Right ventricle myocardium inferior (tissue), 1 donor: ENCODE measurements around the gene PTRH1. TPM values are rescaled to one million over a fixed set of nuclear protein-coding genes. Genes with fewer than 3 reads are reported as not detected.
A peak's percentile ranks its signal among the peaks of the same experiment; 100 is the strongest.

ENCODE experiments used
- ATAC-seq: fragments of 200-7000 bp; cut with Tn5 transposase; one replicate; pipeline ENCODE4 v1.9.1; 2020; ENCODE audit warnings: mild to moderate bottlenecking, moderate library complexity
- DNase-seq: peaks from one replicate; pipeline ENCODE4 v3.0.0; 2021; ENCODE audit errors: missing footprints
- intact Hi-C: fragments of 100-400 bp; cut with DNase I; formaldehyde crosslinking; loops from one replicate; pipeline ENCODE4 v1.11.0; 2022
- total RNA-seq: library from RNA; stranded (reverse); fragmentation: NEBNext Ultra II Directional; extraction: Animal tissue kit (Norgen Biotek cat#: 25700); gene quantifications from one replicate; pipeline ENCODE4 v1.2.1, GENCODE V29; 2021
- donor health status: DM: no; HTN: yes; CAD: no; lungs with severe emphysema.

The PTRH1 gene
- total RNA-seq, 1 donor from 2014 or later: 14.2 TPM

GRCh38 chr9:127724012-127724411 lies 8.5 kb upstream of the PTRH1 start:
- DNase-seq (no peak), ATAC-seq (peak; percentile 40)
- intact Hi-C loops: no loop called here

- ATAC-seq (no peak), DNase-seq (no peak)
- intact Hi-C loops: no loop called here
Measured at GRCh38 chr9:127723444-127723843, 8.0 kb upstream of the PTRH1 start.

GRCh38 chr9:127723013-127723412 lies 7.5 kb upstream of the PTRH1 start:
- ATAC-seq (no peak), DNase-seq (no peak)
- intact Hi-C loops: no loop called here

GRCh38 chr9:127722055-127722745 lies 6.7 kb upstream of the PTRH1 start:
- ATAC-seq: no peak
- no peak for DNase-seq
- intact Hi-C loops: no loop called here

- intact Hi-C loops: no loop called here
- DNase-seq (no peak), ATAC-seq (no peak)
Measured at GRCh38 chr9:127721391-127721821, 5.9 kb upstream of the PTRH1 start.

- ATAC-seq: no peak
- no peak for DNase-seq
- intact Hi-C loops: no loop called here
Measured at GRCh38 chr9:127720865-127721227, 5.4 kb upstream of the PTRH1 start.

- DNase-seq: peak; percentile 22
- intact Hi-C loops: no loop called here
- ATAC-seq: no peak
Measured at GRCh38 chr9:127720031-127720864, 4.8 kb upstream of the PTRH1 start.

- ATAC-seq (no peak), DNase-seq (peak; percentile 59)
- intact Hi-C loops: loop anchor here (5.0 kb wide), 1 partner anchor 105 kb away; the partner anchor contains the start of gene STXBP1
Measured at GRCh38 chr9:127717766-127718165, 2.3 kb upstream of the PTRH1 start.

GRCh38 chr9:127716412-127716811 lies 949 bp upstream of the PTRH1 start:
- DNase-seq (no peak), ATAC-seq (no peak)
- intact Hi-C loops: loop anchor here (5.0 kb wide), 1 partner anchor 104 kb away; the partner anchor contains the start of gene STXBP1

GRCh38 chr9:127714951-127715469 lies 453 bp downstream of the PTRH1 start:
- intact Hi-C loops: loop anchor here (5.0 kb wide), 1 partner anchor 103 kb away; the partner anchor contains the start of gene STXBP1
- peak; percentile 75 for DNase-seq
- ATAC-seq: peak; percentile 3

- intact Hi-C loops: no loop called here
- DNase-seq (peak; percentile 46), ATAC-seq (no peak)
Measured at GRCh38 chr9:127714020-127714750, 1.3 kb downstream of the PTRH1 start.

GRCh38 chr9:127712867-127713266 lies 2.6 kb downstream of the PTRH1 start:
- no peak for ATAC-seq
- intact Hi-C loops: no loop called here
- no peak for DNase-seq

- intact Hi-C loops: no loop called here
- ATAC-seq (no peak), DNase-seq (no peak)
Measured at GRCh38 chr9:127712371-127712770, 3.1 kb downstream of the PTRH1 start.

GRCh38 chr9:127711831-127712274 lies 3.6 kb downstream of the PTRH1 start:
- DNase-seq (no peak), ATAC-seq (no peak)
- intact Hi-C loops: no loop called here

- intact Hi-C loops: no loop called here
- ATAC-seq (no peak), DNase-seq (no peak)
Measured at GRCh38 chr9:127711226-127711701, 4.2 kb downstream of the PTRH1 start.

GRCh38 chr9:127710204-127710783 lies 5.2 kb downstream of the PTRH1 start:
- ATAC-seq (no peak), DNase-seq (no peak)
- intact Hi-C loops: no loop called here

GRCh38 chr9:127708952-127709587 lies 6.4 kb downstream of the PTRH1 start:
- intact Hi-C loops: no loop called here
- DNase-seq: no peak
- no peak for ATAC-seq

GRCh38 chr9:127707766-127708165 lies 7.7 kb downstream of the PTRH1 start:
- ATAC-seq (no peak), DNase-seq (no peak)
- intact Hi-C loops: no loop called here
